Skeletal muscle satellite cell (primary cell): Measurements from ENCODE around the gene PRPF6.

Source experiments
- H3K27me3 ChIP-seq: 2 replicates; pipeline ENCODE4 v1.7.0; 2013; ENCODE audit warnings: low read length; ENCODE audit not compliant: control insufficient read depth, insufficient read depth
- H3K36me3 ChIP-seq: 2 replicates; pipeline ENCODE4 v1.7.0; 2013; ENCODE audit warnings: mild to moderate bottlenecking, control low read depth, low read length; ENCODE audit not compliant: insufficient read depth
- H3K4me1 ChIP-seq: 2 replicates; pipeline ENCODE4 v1.7.0; 2013; ENCODE audit warnings: low read length; ENCODE audit not compliant: control insufficient read depth, insufficient read depth
- H3K4me2 ChIP-seq: 2 replicates; pipeline ENCODE4 v1.7.0; 2013; ENCODE audit warnings: mild to moderate bottlenecking, low read length
- H3K4me3 ChIP-seq: 2 replicates; pipeline ENCODE4 v1.7.0; 2013; ENCODE audit warnings: low read length
- H3K9ac ChIP-seq: 2 replicates; pipeline ENCODE4 v1.7.0; 2013; ENCODE audit warnings: mild to moderate bottlenecking, low read depth, low read length, moderate library complexity
- H3K9me3 ChIP-seq: replicated peaks from 2 replicates; pipeline ENCODE4 v1.7.0; 2013; ENCODE audit warnings: mild to moderate bottlenecking, control low read depth, low read length

PRPF6 gene

GRCh38 chr20:64015635-64016034 lies 34.7 kb downstream of the PRPF6 start:
- Histone ChIP-seq H3K4me1 (no peaks in the 10 kb centered on the region), H3K36me3 (peaks cover 56% of the 10 kb centered on the region), H3K4me2 (no peak overlapping the region), H3K4me3 (no peak overlapping the region), H3K9ac (no peak overlapping the region), H3K9me3 (no peaks in the 10 kb centered on the region), H3K27me3 (no peaks in the 10 kb centered on the region)

GRCh38 chr20:64021124-64021975 lies 40.4 kb downstream of the PRPF6 start:
- Histone ChIP-seq H3K9ac (no peak overlapping the region), H3K36me3 (peaks cover 66% of the 10 kb centered on the region), H3K27me3 (no peaks in the 10 kb centered on the region), H3K9me3 (no peaks in the 10 kb centered on the region), H3K4me2 (no peak overlapping the region), H3K4me1 (no peaks in the 10 kb centered on the region), H3K4me3 (no peak overlapping the region)

DNA sequence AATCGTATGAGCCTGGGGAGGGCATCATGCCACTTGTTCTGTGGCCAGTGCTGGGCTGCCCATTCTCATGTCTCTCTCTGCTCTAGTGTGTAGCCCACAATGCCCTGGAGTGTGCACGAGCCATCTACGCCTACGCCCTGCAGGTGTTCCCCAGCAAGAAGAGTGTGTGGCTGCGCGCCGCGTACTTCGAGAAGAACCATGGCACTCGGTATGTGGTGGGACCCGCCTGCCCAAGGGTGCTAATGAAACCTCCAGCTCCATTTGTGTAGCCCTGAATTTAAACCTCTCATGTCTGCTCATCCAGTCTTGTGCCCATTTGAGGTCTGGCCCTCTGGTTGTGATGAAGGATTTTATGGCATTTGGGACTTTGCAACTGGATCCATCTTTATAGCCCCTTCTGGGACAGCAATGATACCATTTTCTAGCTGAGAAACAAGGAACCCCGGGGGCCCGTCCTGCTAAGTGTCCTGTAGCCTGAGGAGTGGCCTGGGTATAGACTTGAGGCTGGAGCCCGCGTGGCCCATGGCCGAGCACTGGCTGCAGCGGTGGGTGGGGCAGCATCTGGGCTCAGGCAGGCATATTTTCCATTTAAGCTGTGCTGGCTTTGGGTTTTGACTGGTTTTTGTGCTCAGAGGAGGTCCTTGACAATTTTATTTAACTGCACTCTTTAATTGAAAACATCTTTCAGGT lies 41.9 kb downstream of the PRPF6 start:
- H3K36me3 ChIP-seq: peaks cover 73% of the 10 kb centered on the region
- no peak overlapping the region for H3K4me2 ChIP-seq
- no peak overlapping the region for H3K4me3 ChIP-seq
- no peaks in the 10 kb centered on the region for H3K9me3 ChIP-seq
- no peaks in the 10 kb centered on the region for H3K27me3 ChIP-seq
- no peak overlapping the region for H3K9ac ChIP-seq
- H3K4me1 ChIP-seq: no peaks in the 10 kb centered on the region

DNA sequence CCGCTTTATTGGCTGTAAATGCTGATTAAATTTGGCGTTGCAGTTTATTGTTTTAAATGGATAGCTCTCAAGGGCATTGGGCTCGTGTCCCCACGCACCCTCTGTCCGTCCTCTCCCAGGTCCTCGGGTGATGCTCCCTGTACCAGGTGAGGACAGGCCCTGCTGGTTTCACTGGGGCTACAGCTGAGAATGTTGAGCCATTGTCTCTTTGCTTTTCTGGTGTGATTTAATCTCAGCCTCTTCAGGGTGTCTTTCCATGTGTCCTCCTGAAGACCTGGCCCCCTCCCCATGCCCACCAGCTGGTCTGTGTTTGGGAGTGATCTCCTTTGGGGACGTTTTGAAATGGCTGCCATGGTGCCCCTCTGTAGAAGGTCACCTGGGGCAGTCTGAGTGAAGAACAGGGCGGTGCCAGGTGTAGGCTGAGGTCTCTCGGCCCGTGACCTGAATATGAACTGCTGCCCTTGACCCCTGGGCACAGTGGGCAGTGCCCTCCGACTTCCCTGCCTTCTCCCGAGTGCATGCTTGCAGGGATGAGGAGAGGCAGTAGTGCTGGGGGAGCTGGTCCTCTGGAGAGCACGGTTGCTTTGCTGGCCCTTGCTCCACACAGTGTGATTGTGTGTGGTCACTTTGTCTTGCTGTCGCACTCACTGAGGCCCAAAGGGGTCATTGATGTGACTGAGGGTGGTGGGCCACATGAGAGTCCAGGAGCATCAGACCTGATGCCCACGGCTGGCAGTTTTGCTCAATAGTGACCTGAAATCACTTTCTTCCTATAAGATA lies 42.6 kb downstream of the PRPF6 start:
- H3K9me3 ChIP-seq: no peaks in the 10 kb centered on the region
- H3K9ac ChIP-seq: no peak overlapping the region
- no peak overlapping the region for H3K4me2 ChIP-seq
- no peaks in the 10 kb centered on the region for H3K4me1 ChIP-seq
- peaks cover 73% of the 10 kb centered on the region for H3K36me3 ChIP-seq
- H3K4me3 ChIP-seq: no peak overlapping the region
- H3K27me3 ChIP-seq: no peaks in the 10 kb centered on the region

- Histone ChIP-seq H3K36me3 (peaks cover 68% of the 10 kb centered on the region), H3K4me2 (no peak overlapping the region), H3K9me3 (no peaks in the 10 kb centered on the region), H3K4me3 (no peak overlapping the region), H3K27me3 (no peaks in the 10 kb centered on the region), H3K4me1 (no peaks in the 10 kb centered on the region), H3K9ac (no peak overlapping the region)
Measured at GRCh38 chr20:64024141-64024990, 43.4 kb downstream of the PRPF6 start.

DNA sequence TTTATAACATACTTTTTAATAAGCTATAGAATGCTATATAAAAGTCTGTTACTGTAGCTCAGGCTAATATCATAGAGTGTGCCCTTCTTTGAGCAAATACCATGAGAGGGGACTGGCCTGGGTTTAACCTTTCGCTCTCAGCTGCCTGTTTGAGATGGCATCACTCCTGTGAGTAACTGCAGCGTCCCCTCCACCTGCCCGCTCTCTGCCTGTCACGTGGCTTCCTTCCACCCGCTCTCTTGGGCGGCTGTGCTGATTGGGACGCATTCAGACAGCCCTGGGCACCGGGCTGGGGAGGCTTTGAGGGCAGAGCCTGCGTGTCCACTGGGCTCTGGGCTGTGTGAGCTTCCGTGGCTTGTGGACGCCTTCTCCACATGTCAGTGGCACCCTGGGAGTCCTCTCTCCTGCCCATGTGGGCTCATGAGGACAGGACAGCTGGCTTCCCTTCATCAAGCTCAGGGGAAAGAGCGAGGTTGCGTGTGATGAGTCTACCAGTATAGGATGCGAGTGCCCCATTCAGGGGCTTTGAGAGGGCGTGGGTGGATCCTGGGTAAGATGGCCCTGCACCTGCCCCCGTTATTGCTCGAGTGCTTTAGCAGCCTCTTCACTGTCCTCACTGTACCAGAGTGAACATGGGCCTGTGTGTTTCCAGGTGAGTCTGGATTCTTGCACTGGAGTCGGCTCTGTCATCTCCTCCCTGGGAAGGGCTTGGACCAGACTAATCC lies 44.3 kb downstream of the PRPF6 start:
- no peaks in the 10 kb centered on the region for H3K4me1 ChIP-seq
- no peaks in the 10 kb centered on the region for H3K9me3 ChIP-seq
- no peak overlapping the region for H3K4me3 ChIP-seq
- no peaks in the 10 kb centered on the region for H3K27me3 ChIP-seq
- no peak overlapping the region for H3K9ac ChIP-seq
- no peak overlapping the region for H3K4me2 ChIP-seq
- peaks cover 72% of the 10 kb centered on the region for H3K36me3 ChIP-seq

GRCh38 chr20:64025826-64026412 lies 45.0 kb downstream of the PRPF6 start:
- no peak overlapping the region for H3K9ac ChIP-seq
- no peaks in the 10 kb centered on the region for H3K9me3 ChIP-seq
- no peak overlapping the region for H3K4me3 ChIP-seq
- peaks cover 77% of the 10 kb centered on the region for H3K36me3 ChIP-seq
- no peak overlapping the region for H3K4me2 ChIP-seq
- no peaks in the 10 kb centered on the region for H3K27me3 ChIP-seq
- H3K4me1 ChIP-seq: no peaks in the 10 kb centered on the region

GRCh38 chr20:64027981-64028685 lies 47.2 kb downstream of the PRPF6 start:
- H3K4me1 ChIP-seq: no peaks in the 10 kb centered on the region
- H3K27me3 ChIP-seq: no peaks in the 10 kb centered on the region
- H3K4me2 ChIP-seq: no peak overlapping the region
- H3K36me3 ChIP-seq: peaks cover 80% of the 10 kb centered on the region
- H3K4me3 ChIP-seq: no peak overlapping the region
- H3K9ac ChIP-seq: no peak overlapping the region
- no peaks in the 10 kb centered on the region for H3K9me3 ChIP-seq

DNA sequence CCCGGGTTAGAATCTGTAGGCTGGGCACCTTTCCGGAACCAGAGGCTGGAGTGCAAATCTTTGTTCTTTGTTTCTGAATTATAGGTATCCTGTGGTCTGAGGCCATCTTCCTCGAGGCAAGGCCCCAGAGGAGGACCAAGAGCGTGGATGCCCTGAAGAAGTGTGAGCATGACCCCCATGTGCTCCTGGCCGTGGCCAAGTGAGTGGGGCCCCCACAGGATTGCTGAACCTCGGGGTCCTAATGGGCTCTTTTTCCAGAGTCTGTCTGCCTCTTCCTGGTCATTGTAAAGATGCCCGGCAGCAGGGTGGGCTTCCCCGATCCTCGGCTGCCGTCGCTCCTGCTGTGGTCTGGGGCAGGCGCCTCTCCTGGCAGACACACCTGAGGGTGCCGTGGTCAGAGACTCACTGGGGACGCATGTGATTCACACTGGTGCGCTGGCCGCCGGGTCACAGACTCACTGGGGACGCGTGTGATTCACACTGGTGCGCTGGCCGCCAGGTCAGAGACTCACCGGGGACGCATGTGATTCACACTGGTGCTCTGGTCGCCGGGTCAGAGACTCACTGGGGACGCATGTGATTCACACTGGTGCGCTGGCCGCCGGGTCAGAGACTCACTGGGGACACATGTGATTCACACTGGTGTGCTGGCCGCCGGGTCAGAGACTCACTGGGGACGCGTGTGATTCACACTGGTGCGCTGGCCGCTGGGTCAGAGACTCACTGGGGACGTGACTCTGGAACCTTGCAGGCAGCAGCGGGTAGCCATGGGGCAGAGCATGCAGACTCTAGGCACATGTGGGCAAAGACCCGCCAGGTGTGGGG lies 48.6 kb downstream of the PRPF6 start:
- Histone ChIP-seq H3K4me2 (no peak overlapping the region), H3K4me1 (peaks cover 6% of the 10 kb centered on the region), H3K9ac (no peak overlapping the region), H3K27me3 (no peaks in the 10 kb centered on the region), H3K9me3 (no peaks in the 10 kb centered on the region), H3K36me3 (peaks cover 77% of the 10 kb centered on the region), H3K4me3 (no peak overlapping the region)
